Ovary (tissue), 9 donors: Measurements from ENCODE around the gene OVCA2. TPM values are rescaled to one million over a fixed set of nuclear protein-coding genes. Genes with fewer than 3 reads are reported as not detected.

Experiments
- DNase-seq, 5 donors: peaks; one replicate each; pipeline ENCODE4 v3.0.0-alpha.2; 2019 to 2020
- H3K27ac ChIP-seq, 2 donors: fragments of 200-600 bp; one replicate each; pipeline versions ENCODE4 v1.5.1 to v1.8.0; 2019 to 2022
- H3K27me3 ChIP-seq: fragments of 200-600 bp; one replicate; pipeline ENCODE4 v1.8.0; 2022
- H3K36me3 ChIP-seq: fragments of 200-600 bp; sonication (generic); one replicate; pipeline ENCODE4 v1.5.1; 2019
- H3K4me1 ChIP-seq: one replicate; pipeline ENCODE4 v1.8.1; 2013; ENCODE audit warnings: mild to moderate bottlenecking, moderate library complexity; ENCODE audit not compliant: insufficient read depth
- H3K4me3 ChIP-seq: fragments of 200-600 bp; sonication (generic); one replicate; pipeline ENCODE4 v1.5.1; 2017
- H3K9me3 ChIP-seq, 2 donors: fragments of 200-600 bp in 1 of 2; sonication (generic) in 1 of 2; one replicate each; pipeline versions ENCODE4 v1.5.1 to v1.8.1; 2013 to 2019; ENCODE audit warnings: mild to moderate bottlenecking in 1 of 2, moderate library complexity in 1 of 2
- EP300 ChIP-seq: sonication (generic); formaldehyde crosslinking; IDR thresholded peaks from one replicate; pipeline ENCODE4 v1.6.1; 2017; ENCODE audit warnings: antibody characterized with exemption
- POLR2A ChIP-seq: fragments of 450-650 bp; IDR thresholded peaks from one replicate; pipeline ENCODE4 v1.6.1; 2017; ENCODE audit warnings: antibody characterized with exemption, mild to moderate bottlenecking, moderate library complexity
- WGBS, 3 donors: extraction: QIAGEN DNeasy Blood & Tissue Kit in 1 of 3; methylation state at CpG; one replicate each; pipeline versions ENCODE4 v1.1.5 to v1.1.7; 2013 to 2017; 5-methylcytosine and 5-hydroxymethylcytosine counted together
- intact Hi-C, 4 donors: fragments of 100-400 bp; cut with DNase I; formaldehyde crosslinking; loops; one replicate each; pipeline versions ENCODE4 v1.11.0 to v1.15.1; 2022 to 2023
- polyA plus RNA-seq, 2 donors: library from polyadenylated mRNA; stranded (reverse); fragments of 200-250 nt in 1 of 2; fragments of 350-450 nt in 1 of 2; fragmentation: Illumina TruSeq in 1 of 2; extraction: RNeasy Lipid Tissue Mini Kit (QIAGEN cat#74804) in 1 of 2; gene quantifications; one replicate each; pipeline ENCODE4 v1.2.3, GENCODE V29; 2013 to 2014
- total RNA-seq, 7 donors: library from RNA; depleted of rRNA in 2 of 7; stranded (reverse); fragments of >200 nt in 2 of 7; fragmentation: NEBNext Ultra II Directional in 3 of 7; extraction: Animal tissue kit (Norgen Biotek cat#: 25700) in 3 of 7; gene quantifications; one replicate each; pipeline versions ENCODE4 v1.1.0 to v1.2.4, GENCODE V29; 2016 to 2023
- TF ChIP-seq, protein P1 (sequence below), 3 donors: fragments of 450-650 bp in 2 of 3; fragments of 200-600 bp in 1 of 3; IDR thresholded peaks; one replicate each; pipeline versions ENCODE4 v1.5.1 to v1.8.0; 2016 to 2022; ENCODE audit warnings: antibody characterized with exemption in 3 of 3, mild to moderate bottlenecking in 1 of 3
- donor health status: DM: no; HTN: no; CAD: no; lungs with moderate emphysema.
- donor health status: DM: no; HTN: no; CAD: no.
- donor health status: Bipolar disorder and iron deficiency.
- donor health status: DM: yes; HTN: yes; CAD: no.
- donor health status: DM: no; HTN: no; CAD: no.
- donor health status: DM: yes; HTN: yes; CAD: no.

Gene OVCA2
- total and polyA plus RNA-seq, 9 donors: 13.2 to 28.3 (median 21.2) TPM

GRCh38 chr17:2051061-2051932 lies 9.5 kb downstream of the OVCA2 start:
- intact Hi-C loops: no loop called here
- Histone ChIP-seq H3K9me3 (no peaks in the 10 kb centered on the region), H3K4me1 (peaks cover 11% of the 10 kb centered on the region), H3K4me3 (peak overlapping the region; percentile 53), H3K27me3 (no peaks in the 10 kb centered on the region), H3K36me3 (no peaks in the 10 kb centered on the region), H3K27ac (peak overlapping the region; percentile 33 to 68)
- DNase-seq: peak; percentile 43 to 76 (median 68)
- WGBS, 3 donors: 15 to 40% (median 20%) methylated on average over 36 to 81 of the region's 81 CpGs
- TF ChIP-seq POLR2A: no peak
- TF ChIP-seq EP300: no peak

DNA sequence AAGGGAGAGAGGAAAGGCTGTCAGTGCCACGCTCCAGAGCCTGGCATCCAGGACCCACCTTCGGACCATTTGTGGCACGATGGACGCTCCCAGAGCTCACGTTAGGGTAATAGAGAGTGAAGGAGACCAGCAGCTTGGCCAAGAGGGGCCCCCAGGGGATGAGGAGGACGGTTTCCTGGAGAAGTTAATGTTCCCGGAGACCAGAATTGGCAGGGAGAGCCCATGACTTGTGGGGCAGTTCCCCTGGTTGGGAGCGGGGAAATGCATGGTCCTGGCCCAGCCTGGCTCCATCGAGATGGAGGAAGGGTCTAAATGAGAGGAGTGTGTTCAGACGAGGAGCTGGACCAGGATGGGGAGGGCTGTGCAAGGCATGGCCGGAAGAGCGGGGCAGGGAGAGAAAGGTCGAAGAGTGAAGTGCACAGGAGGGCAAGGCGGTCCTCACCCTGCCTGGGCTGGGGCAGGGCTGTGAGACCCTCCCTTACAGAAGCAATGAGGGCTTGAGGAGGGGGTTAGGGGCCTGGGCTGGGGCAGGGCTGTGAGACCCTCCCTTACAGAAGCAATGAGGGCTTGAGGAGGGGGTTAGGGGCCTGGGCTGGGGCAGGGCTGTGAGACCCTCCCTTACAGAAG lies 10.2 kb downstream of the OVCA2 start:
- intact Hi-C loops: loop anchor here in 1 of 4 donors (2.0 kb wide), 1 partner anchor 127 kb away; no protein-coding TSS in a partner anchor
- peak overlapping the region; percentile 14 to 33 for H3K27ac ChIP-seq
- no peak overlapping the region for H3K4me3 ChIP-seq
- no peaks in the 10 kb centered on the region for H3K36me3 ChIP-seq
- TF ChIP-seq, protein P1, sequence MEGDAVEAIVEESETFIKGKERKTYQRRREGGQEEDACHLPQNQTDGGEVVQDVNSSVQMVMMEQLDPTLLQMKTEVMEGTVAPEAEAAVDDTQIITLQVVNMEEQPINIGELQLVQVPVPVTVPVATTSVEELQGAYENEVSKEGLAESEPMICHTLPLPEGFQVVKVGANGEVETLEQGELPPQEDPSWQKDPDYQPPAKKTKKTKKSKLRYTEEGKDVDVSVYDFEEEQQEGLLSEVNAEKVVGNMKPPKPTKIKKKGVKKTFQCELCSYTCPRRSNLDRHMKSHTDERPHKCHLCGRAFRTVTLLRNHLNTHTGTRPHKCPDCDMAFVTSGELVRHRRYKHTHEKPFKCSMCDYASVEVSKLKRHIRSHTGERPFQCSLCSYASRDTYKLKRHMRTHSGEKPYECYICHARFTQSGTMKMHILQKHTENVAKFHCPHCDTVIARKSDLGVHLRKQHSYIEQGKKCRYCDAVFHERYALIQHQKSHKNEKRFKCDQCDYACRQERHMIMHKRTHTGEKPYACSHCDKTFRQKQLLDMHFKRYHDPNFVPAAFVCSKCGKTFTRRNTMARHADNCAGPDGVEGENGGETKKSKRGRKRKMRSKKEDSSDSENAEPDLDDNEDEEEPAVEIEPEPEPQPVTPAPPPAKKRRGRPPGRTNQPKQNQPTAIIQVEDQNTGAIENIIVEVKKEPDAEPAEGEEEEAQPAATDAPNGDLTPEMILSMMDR (IDR thresholded peaks at IDR 0.05): no peak
- no peak for TF ChIP-seq POLR2A
- no peak for TF ChIP-seq EP300
- H3K27me3 ChIP-seq: no peaks in the 10 kb centered on the region
- 62 to 80% (median 77%) methylated on average over 14 of the region's 14 CpGs for WGBS, 3 donors
- H3K4me1 ChIP-seq: peaks cover 13% of the 10 kb centered on the region
- peak in 2 of 5 donors; percentile 31 to 70 for DNase-seq
- no peaks in the 10 kb centered on the region for H3K9me3 ChIP-seq

- intact Hi-C loops: loop anchor here in 3 of 4 donors (1.0 to 2.0 kb wide), 3 partner anchors 125 to 192 kb away; no protein-coding TSS in a partner anchor
- peak; percentile 89 to 93 (median 92) for DNase-seq
- H3K36me3 ChIP-seq: no peaks in the 10 kb centered on the region
- H3K4me1 ChIP-seq: peaks cover 13% of the 10 kb centered on the region
- no peaks in the 10 kb centered on the region for H3K9me3 ChIP-seq
- peak overlapping the region; percentile 41 for H3K4me3 ChIP-seq
- peak overlapping the region; percentile 89 to 98 for H3K27ac ChIP-seq
- 7 to 11% (median 10%) methylated on average over 57 to 84 of the region's 84 CpGs for WGBS, 3 donors
- no peaks in the 10 kb centered on the region for H3K27me3 ChIP-seq
- TF ChIP-seq POLR2A: peak; percentile 38
- TF ChIP-seq, protein P1 (IDR thresholded peaks at IDR 0.05): peak; percentile 61 to 94 (median 87)
- no peak for TF ChIP-seq EP300
These were observed 11.8 kb downstream of the OVCA2 start for GRCh38 chr17:2053380-2054261.

- Histone ChIP-seq H3K27me3 (no peaks in the 10 kb centered on the region), H3K4me1 (peaks cover 9% of the 10 kb centered on the region), H3K9me3 (no peaks in the 10 kb centered on the region), H3K36me3 (no peaks in the 10 kb centered on the region), H3K27ac (peak overlapping the region; percentile 89 to 98), H3K4me3 (peak overlapping the region; percentile 41)
- intact Hi-C loops: loop anchor here in 2 of 4 donors (1.0 to 2.0 kb wide), 2 partner anchors 191 kb away; no protein-coding TSS in a partner anchor
- TF ChIP-seq POLR2A (no peak), EP300 (no peak)
- TF ChIP-seq, protein P1 (IDR thresholded peaks at IDR 0.05): no peak
- peak in 2 of 5 donors; percentile 72 to 75 for DNase-seq
- 0 to 3% (median 1%) methylated on average over 10 to 16 of the region's 16 CpGs for WGBS, 3 donors
These were observed 12.4 kb downstream of the OVCA2 start for GRCh38 chr17:2054262-2054511.
